Measurements from ENCODE around the gene SCEL. TPM values are rescaled to one million over a fixed set of nuclear protein-coding genes. Genes with fewer than 3 reads are reported as not detected.

SCEL gene
- total RNA-seq, 3 donors from 2014 or later (not counting 1 experiment from before 2014, with no cell fraction given), result not detected

GRCh38 chr13:77544758-77545338 lies 9.3 kb downstream of the SCEL start:
- ATAC-seq (no peak), DNase-seq (no peak)
- WGBS (ENCODE audit: insufficient coverage), result 41% methylated on average over 3 of the region's 4 CpGs
- H3K9me3 Mint-ChIP-seq, result no peaks in the 10 kb centered on the region
- H3K9me3 ChIP-seq (ENCODE audit: control insufficient read depth, insufficient read depth, low read length), result no peaks in the 10 kb centered on the region
- H3K4me3 Mint-ChIP-seq, result no peak overlapping the region
- intact Hi-C loops (cut with micrococcal nuclease), result no loop called here
- no peak overlapping the region for H3K27ac Mint-ChIP-seq
- H3K36me3 ChIP-seq (ENCODE audit: control insufficient read depth, insufficient read depth, low read length), result no peaks in the 10 kb centered on the region
- H3K27ac ChIP-seq (ENCODE audit: low read length), result no peak overlapping the region
- no peaks in the 10 kb centered on the region for H3K4me1 ChIP-seq (ENCODE audit: control insufficient read depth, insufficient read depth, low read length)
- H3K27me3 Mint-ChIP-seq (ENCODE audit: low read depth in 2 of 2), result peaks cover 13 to 21% of the 10 kb centered on the region in 2 donors
- no peaks in the 10 kb centered on the region for H3K36me3 Mint-ChIP-seq
- TF ChIP-seq CTCF (IDR thresholded peaks at IDR 0.05), result no peak
- no peaks in the 10 kb centered on the region for H3K4me1 Mint-ChIP-seq
- no peak overlapping the region for H3K4me3 ChIP-seq (ENCODE audit: low read length)
- no peaks in the 10 kb centered on the region for H3K27me3 ChIP-seq (ENCODE audit: control insufficient read depth, insufficient read depth, low read length)

GRCh38 chr13:77545626-77546412 lies 10.3 kb downstream of the SCEL start:
- no peaks in the 10 kb centered on the region for H3K9me3 Mint-ChIP-seq

GRCh38 chr13:77548095-77548494 lies 12.6 kb downstream of the SCEL start:
- Histone ChIP-seq H3K27me3 (ENCODE audit: control insufficient read depth, insufficient read depth, low read length) (no peaks in the 10 kb centered on the region), H3K4me3 (ENCODE audit: low read length) (no peak overlapping the region), H3K36me3 (ENCODE audit: control insufficient read depth, insufficient read depth, low read length) (no peaks in the 10 kb centered on the region), H3K9me3 (ENCODE audit: control insufficient read depth, insufficient read depth, low read length) (no peaks in the 10 kb centered on the region), H3K4me1 (ENCODE audit: control insufficient read depth, insufficient read depth, low read length) (no peaks in the 10 kb centered on the region), H3K27ac (ENCODE audit: low read length) (no peak overlapping the region)
- Mint-ChIP-seq H3K27me3 (ENCODE audit: low read depth in 2 of 2) (peaks cover 6 to 21% of the 10 kb centered on the region in 2 donors), H3K36me3 (no peaks in the 10 kb centered on the region), H3K9me3 (no peaks in the 10 kb centered on the region), H3K4me1 (no peaks in the 10 kb centered on the region), H3K4me3 (no peak overlapping the region), H3K27ac (no peak overlapping the region)
- ATAC-seq (no peak), DNase-seq (no peak)
- WGBS (ENCODE audit: insufficient coverage), result 59% methylated on average over 1 of the region's 1 CpG
- no peak for TF ChIP-seq CTCF (IDR thresholded peaks at IDR 0.05)
- intact Hi-C loops (cut with micrococcal nuclease), result no loop called here

More at GRCh38 chr13:77545626-77546412, 10.3 kb downstream of the SCEL start:
- no peaks in the 10 kb centered on the region for H3K9me3 ChIP-seq (ENCODE audit: control insufficient read depth, insufficient read depth, low read length)
- Mint-ChIP-seq H3K4me1 (no peaks in the 10 kb centered on the region), H3K27me3 (ENCODE audit: low read depth in 2 of 2) (peaks cover 6 to 21% of the 10 kb centered on the region in 2 donors), H3K4me3 (no peak overlapping the region), H3K36me3 (no peaks in the 10 kb centered on the region), H3K27ac (no peak overlapping the region)
- no peak for TF ChIP-seq CTCF (IDR thresholded peaks at IDR 0.05)
- no peaks in the 10 kb centered on the region for H3K36me3 ChIP-seq (ENCODE audit: control insufficient read depth, insufficient read depth, low read length)
- intact Hi-C loops (cut with micrococcal nuclease), result no loop called here
- ATAC-seq, result no peak
- WGBS (ENCODE audit: insufficient coverage), result 89% methylated on average over 3 of the region's 3 CpGs
- H3K27ac ChIP-seq (ENCODE audit: low read length), result no peak overlapping the region
- DNase-seq, result no peak
- H3K4me1 ChIP-seq (ENCODE audit: control insufficient read depth, insufficient read depth, low read length), result no peaks in the 10 kb centered on the region
- H3K27me3 ChIP-seq (ENCODE audit: control insufficient read depth, insufficient read depth, low read length), result no peaks in the 10 kb centered on the region
- no peak overlapping the region for H3K4me3 ChIP-seq (ENCODE audit: low read length)

Measured in natural killer cell (primary cell).